Keratinocyte (primary cell): ENCODE data around the gene PITX3. TPM values are rescaled to one million over a fixed set of nuclear protein-coding genes. Genes with fewer than 3 reads are reported as not detected.

Experiments used
- DNase-seq: peaks from one replicate; pipeline ENCODE4 v3.0.0-alpha.2; 2011; ENCODE audit warnings: low read depth, missing footprints, low spot score
- FAIRE-seq: peaks from 2 replicates; lab custom pipeline; 2011; peaks lifted over from hg19 to GRCh38; lab: Jason Lieb, UNC
- H2AFZ ChIP-seq: 2 replicates; pipeline ENCODE4 v1.6.0; 2012; ENCODE audit warnings: low read length, control low read depth, inconsistent platforms; ENCODE audit not compliant: control insufficient read depth
- H3K27ac ChIP-seq: 2 replicates; pipeline ENCODE4 v1.5.1; 2011; ENCODE audit warnings: low read length; ENCODE audit not compliant: control insufficient read depth, insufficient read depth
- H3K27me3 ChIP-seq: 3 replicates; pipeline ENCODE4 v1.6.0; 2011; ENCODE audit warnings: low read length; ENCODE audit not compliant: control insufficient read depth, insufficient read depth; ENCODE audit errors: extremely low read depth
- H3K36me3 ChIP-seq, 2 experiments: 2 replicates in 1 of 2; 3 replicates in 1 of 2; pipeline ENCODE4 v1.5.1; 2011; ENCODE audit warnings: low read length in 2 of 2, mild to moderate bottlenecking in 1 of 2; ENCODE audit not compliant: control insufficient read depth in 2 of 2, insufficient read depth in 2 of 2; ENCODE audit errors: extremely low read depth in 1 of 2
- H3K4me1 ChIP-seq: 3 replicates; pipeline ENCODE4 v1.5.1; 2011; ENCODE audit warnings: low read length; ENCODE audit not compliant: control insufficient read depth, insufficient read depth; ENCODE audit errors: extremely low read depth
- H3K4me2 ChIP-seq: 3 replicates; pipeline ENCODE4 v1.6.0; 2011; ENCODE audit warnings: low read depth, low read length; ENCODE audit not compliant: control insufficient read depth, insufficient read depth; ENCODE audit errors: extremely low read depth
- H3K4me3 ChIP-seq, 3 experiments: fragments of 200-600 bp in 1 of 3; sonication (generic) in 1 of 3; 2 replicates in 2 of 3; 3 replicates in 1 of 3; pipeline ENCODE4 v1.5.1; 2011 to 2016; ENCODE audit warnings: low read length in 3 of 3, mild to moderate bottlenecking in 3 of 3, control low read depth in 2 of 3, inconsistent platforms in 1 of 3, low read depth in 1 of 3, mixed read lengths in 1 of 3, mixed run types in 1 of 3, moderate library complexity in 1 of 3; ENCODE audit not compliant: control insufficient read depth in 2 of 3, insufficient read depth in 2 of 3; ENCODE audit errors: extremely low read depth in 1 of 3
- H3K79me2 ChIP-seq: 2 replicates; pipeline ENCODE4 v1.6.0; 2012; ENCODE audit warnings: low read length; ENCODE audit not compliant: control insufficient read depth, insufficient read depth
- H3K9ac ChIP-seq: 3 replicates; pipeline ENCODE4 v1.6.0; 2011; ENCODE audit warnings: low read length; ENCODE audit not compliant: control insufficient read depth, insufficient read depth; ENCODE audit errors: extremely low read depth
- H3K9me1 ChIP-seq: 3 replicates; pipeline ENCODE4 v1.6.0; 2011; ENCODE audit warnings: low read length; ENCODE audit not compliant: control insufficient read depth, insufficient read depth; ENCODE audit errors: extremely low read depth
- H3K9me3 ChIP-seq: 2 replicates; pipeline ENCODE4 v1.5.1; 2012; ENCODE audit warnings: low read depth, low read length; ENCODE audit not compliant: control insufficient read depth
- H4K20me1 ChIP-seq: 3 replicates; pipeline ENCODE4 v1.6.0; 2011; ENCODE audit warnings: low read length; ENCODE audit not compliant: control insufficient read depth, insufficient read depth; ENCODE audit errors: extremely low read depth
- EZH2 ChIP-seq: IDR thresholded peaks from one replicate; pipeline ENCODE4 v1.6.1; 2012; ENCODE audit warnings: inconsistent platforms, mild to moderate bottlenecking, low read length, moderate library complexity
- dilution Hi-C: fragments of 300-500 bp; cut with MboI; formaldehyde crosslinking; loops from one replicate; pipeline ENCODE4 v1.7.0; 2020; ENCODE audit warnings: low sequenced_read_pairs; ENCODE audit not compliant: extremely low pct_ligation_motif_present
- polyA plus RNA-seq, 5 experiments: library from polyadenylated mRNA; depleted of rRNA in 3 of 5; stranded (reverse) in 3 of 5; stranded (forward) in 1 of 5; unstranded in 1 of 5; fragments of >200 nt; gene quantifications; 1 replicate in 1 of 5; 2 replicates in 3 of 5; 3 replicates in 1 of 5; pipeline versions ENCODE4 v1.2.1 to v1.2.3, GENCODE V29; 2011 to 2012; ENCODE audit warnings: missing spikeins in 2 of 5, low read depth in 1 of 5, low replicate concordance in 1 of 5
- TF ChIP-seq, protein P1 (sequence below), 3 experiments: IDR thresholded peaks in 1 of 3; conservative IDR thresholded peaks in 1 of 3; optimal IDR thresholded peaks in 1 of 3; 2 replicates in 2 of 3; 3 replicates in 1 of 3; pipeline versions ENCODE3 to v1.5.1; 2011; ENCODE audit warnings: low read length in 3 of 3, mild to moderate bottlenecking in 3 of 3, moderate library complexity in 2 of 3, control low read depth in 1 of 3, inconsistent platforms in 1 of 3; ENCODE audit not compliant: insufficient read depth in 2 of 3; ENCODE audit errors: extremely low read depth in 1 of 3

PITX3 gene
- polyA plus RNA-seq, 1 donor (not counting 4 experiments of a cell fraction or from before 2014, with no cell fraction given), result not detected

DNA sequence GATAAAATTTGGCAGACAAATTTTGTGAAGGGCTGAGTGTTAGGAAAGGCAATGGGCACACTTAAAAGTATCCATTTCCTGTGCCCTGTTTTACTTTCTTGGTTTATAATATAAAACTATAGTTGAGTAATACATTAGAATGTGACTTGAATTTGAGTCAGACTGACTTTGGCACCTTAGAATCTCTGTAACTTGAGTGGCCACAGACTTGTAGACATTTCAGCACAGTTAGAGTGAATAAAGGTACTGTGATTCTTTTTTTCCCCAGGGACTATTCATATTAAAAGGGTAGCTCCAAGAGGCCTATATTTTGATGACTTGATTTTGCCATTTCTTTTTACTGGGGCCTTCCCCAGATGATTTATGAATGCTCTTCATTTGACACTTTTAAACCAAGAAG, 26.4 kb upstream of the PITX3 start:
- no peak overlapping the region for H3K9ac ChIP-seq
- no peaks in the 10 kb centered on the region for H3K27me3 ChIP-seq
- H3K27ac ChIP-seq, result no peak overlapping the region
- peaks cover under 1 to 8% of the 10 kb centered on the region in 2 experiments for H3K36me3 ChIP-seq
- peaks cover 7% of the 10 kb centered on the region for H4K20me1 ChIP-seq
- TF ChIP-seq EZH2, result no peak
- TF ChIP-seq, protein P1, sequence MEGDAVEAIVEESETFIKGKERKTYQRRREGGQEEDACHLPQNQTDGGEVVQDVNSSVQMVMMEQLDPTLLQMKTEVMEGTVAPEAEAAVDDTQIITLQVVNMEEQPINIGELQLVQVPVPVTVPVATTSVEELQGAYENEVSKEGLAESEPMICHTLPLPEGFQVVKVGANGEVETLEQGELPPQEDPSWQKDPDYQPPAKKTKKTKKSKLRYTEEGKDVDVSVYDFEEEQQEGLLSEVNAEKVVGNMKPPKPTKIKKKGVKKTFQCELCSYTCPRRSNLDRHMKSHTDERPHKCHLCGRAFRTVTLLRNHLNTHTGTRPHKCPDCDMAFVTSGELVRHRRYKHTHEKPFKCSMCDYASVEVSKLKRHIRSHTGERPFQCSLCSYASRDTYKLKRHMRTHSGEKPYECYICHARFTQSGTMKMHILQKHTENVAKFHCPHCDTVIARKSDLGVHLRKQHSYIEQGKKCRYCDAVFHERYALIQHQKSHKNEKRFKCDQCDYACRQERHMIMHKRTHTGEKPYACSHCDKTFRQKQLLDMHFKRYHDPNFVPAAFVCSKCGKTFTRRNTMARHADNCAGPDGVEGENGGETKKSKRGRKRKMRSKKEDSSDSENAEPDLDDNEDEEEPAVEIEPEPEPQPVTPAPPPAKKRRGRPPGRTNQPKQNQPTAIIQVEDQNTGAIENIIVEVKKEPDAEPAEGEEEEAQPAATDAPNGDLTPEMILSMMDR (optimal IDR thresholded peaks at IDR 0.05 in 1 of 3, IDR thresholded peaks at IDR 0.05 in 1 of 3, conservative IDR thresholded peaks at IDR 0.05 in 1 of 3; ENCODE audit: extremely low read depth in 1 of 3, insufficient read depth in 2 of 3, low read length in 3 of 3), result no peak
- H2AFZ ChIP-seq, result no peak overlapping the region
- H3K4me3 ChIP-seq, result no peak overlapping the region
- no peaks in the 10 kb centered on the region for H3K4me1 ChIP-seq
- DNase-seq, result no peak
- FAIRE-seq, result no peak
- no peaks in the 10 kb centered on the region for H3K9me1 ChIP-seq
- no peak overlapping the region for H3K4me2 ChIP-seq
- no peaks in the 10 kb centered on the region for H3K9me3 ChIP-seq
- dilution Hi-C loops, result no loop called here
- peaks cover 66% of the 10 kb centered on the region for H3K79me2 ChIP-seq

DNA sequence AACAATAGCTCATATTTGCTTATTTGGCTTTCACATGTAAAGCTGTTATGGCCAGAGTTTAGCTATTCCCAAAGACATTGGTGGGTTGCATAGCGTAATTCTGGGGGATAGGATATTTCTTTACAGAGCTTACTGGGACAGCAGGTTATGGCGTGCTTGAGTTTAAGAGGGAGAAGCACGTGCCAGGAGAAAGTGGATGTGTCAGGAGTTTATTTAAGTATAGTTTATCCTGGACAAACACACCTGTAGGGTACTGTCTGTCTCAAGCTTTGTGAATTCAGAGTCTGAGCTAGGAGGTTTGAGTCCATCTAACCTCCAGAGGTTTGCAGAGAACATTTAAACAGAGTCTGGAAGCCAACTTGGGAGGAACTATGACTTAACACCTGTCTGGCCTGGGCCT, 25.4 kb upstream of the PITX3 start:
- TF ChIP-seq, protein P1 (optimal IDR thresholded peaks at IDR 0.05 in 1 of 3, IDR thresholded peaks at IDR 0.05 in 1 of 3, conservative IDR thresholded peaks at IDR 0.05 in 1 of 3; ENCODE audit: extremely low read depth in 1 of 3, insufficient read depth in 2 of 3, low read length in 3 of 3), result no peak
- TF ChIP-seq EZH2, result no peak
- no peak overlapping the region for H3K4me2 ChIP-seq
- FAIRE-seq (no peak), DNase-seq (no peak)
- H3K4me3 ChIP-seq, result no peak overlapping the region
- H3K36me3 ChIP-seq, result peaks cover 1 to 8% of the 10 kb centered on the region in 2 experiments
- H4K20me1 ChIP-seq, result peaks cover 7% of the 10 kb centered on the region
- H3K79me2 ChIP-seq, result peaks cover 63% of the 10 kb centered on the region
- no peak overlapping the region for H3K9ac ChIP-seq
- no peaks in the 10 kb centered on the region for H3K9me3 ChIP-seq
- no peaks in the 10 kb centered on the region for H3K27me3 ChIP-seq
- dilution Hi-C loops, result no loop called here
- no peak overlapping the region for H2AFZ ChIP-seq
- no peaks in the 10 kb centered on the region for H3K9me1 ChIP-seq
- H3K4me1 ChIP-seq, result no peaks in the 10 kb centered on the region
- H3K27ac ChIP-seq, result no peak overlapping the region
